ENCODE results near the gene PSD.

Gene PSD

DNA sequence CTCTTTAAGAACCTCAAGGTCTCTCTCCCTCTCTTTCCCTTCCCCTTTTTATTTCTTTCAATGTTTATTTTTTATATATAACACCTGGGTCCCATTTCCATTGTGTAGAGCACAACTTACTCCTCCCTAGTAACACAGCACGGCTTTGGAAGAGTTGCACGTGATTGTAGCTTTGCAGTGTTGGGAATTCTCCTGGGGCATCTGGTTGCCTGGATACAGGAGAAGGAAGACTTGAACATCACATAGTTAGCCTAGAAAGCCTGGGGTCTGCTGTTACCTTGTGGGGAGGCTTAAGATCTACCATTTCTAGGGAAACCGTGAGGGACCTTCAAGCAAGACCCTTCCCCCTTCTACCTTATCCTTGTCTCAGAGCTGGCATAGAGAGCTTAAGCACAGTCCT, 64.1 kb downstream of the PSD start:
- no peaks in the 10 kb centered on the region for H3K9me3 ChIP-seq (ENCODE audit: control insufficient read depth, insufficient read depth, low read length)
- H3K4me3 ChIP-seq (ENCODE audit: low read depth, low read length), result no peak overlapping the region
- no peaks in the 10 kb centered on the region for H3K4me1 ChIP-seq (ENCODE audit: control insufficient read depth, insufficient read depth, low read length)
- no peaks in the 10 kb centered on the region for H3K27me3 ChIP-seq (ENCODE audit: control insufficient read depth, insufficient read depth, low read length)
- peaks cover 3% of the 10 kb centered on the region for H3K36me3 ChIP-seq (ENCODE audit: control insufficient read depth, insufficient read depth, low read length)
- H3K9ac ChIP-seq (ENCODE audit: low read depth, low read length), result no peak overlapping the region
